Activated CD4-positive, alpha-beta T cell treated with anti-CD3 and anti-CD28 coated beads, Interleukin-2, amount 50 U/mL, for 48 hours (primary cell): ENCODE data around the gene PTP4A2.

ENCODE experiments used
- DNase-seq, 2 experiments: peaks; one replicate each; pipeline ENCODE4 v3.0.0-alpha.2; 2020

PTP4A2 gene

GRCh38 chr1:31857863-31858262, 80.3 kb downstream of the PTP4A2 start:
- no peak for DNase-seq
